T-helper 2 cell (primary cell): ENCODE results near the gene SEPHS1.
A peak's percentile ranks its signal among the peaks of the same experiment; 100 is the strongest.
"Not testable (repeated sequence)": the region's sequence is repeated elsewhere in the genome, so short reads cannot be mapped to it uniquely, and the experiment has no call there.

Experiments used
- DNase-seq, 5 experiments: peaks; one replicate each; pipeline versions ENCODE4 v3.0.0 to v3.0.0-alpha.2; 2012 to 2022
- total RNA-seq, 2 donors: gene quantifications; one replicate each; lab custom pipeline; 2026; lab: John Stamatoyannopoulos, UW

SEPHS1 gene
- 17.5 to 28.8 reads per million in 2 donors for total RNA-seq

- peak; percentile 60 to 95 (median 78) for DNase-seq
Observed at GRCh38 chr10:13348216-13349017, at the start of gene SEPHS1. SEPHS1 (minus strand) TSS chr10:13348293; CDS start chr10:13344950, 3,343 bp downstream.

GRCh38 chr10:13397052-13397451, 49.0 kb upstream of the SEPHS1 start:
- no peak for DNase-seq

- DNase-seq = no peak
Observed at GRCh38 chr10:13396369-13396768, 48.3 kb upstream of the SEPHS1 start.

- no peak for DNase-seq
Observed at GRCh38 chr10:13395540-13395939, 47.4 kb upstream of the SEPHS1 start.

- no peak for DNase-seq
Observed at GRCh38 chr10:13393640-13394039, 45.5 kb upstream of the SEPHS1 start.

GRCh38 chr10:13392701-13393100, 44.6 kb upstream of the SEPHS1 start:
- no peak for DNase-seq

- DNase-seq = no peak
Observed at GRCh38 chr10:13390604-13391522, 42.8 kb upstream of the SEPHS1 start.

- DNase-seq = no peak
Observed at GRCh38 chr10:13388478-13389230, 40.6 kb upstream of the SEPHS1 start.

- no peak for DNase-seq
Observed at GRCh38 chr10:13386021-13386420, 37.9 kb upstream of the SEPHS1 start.

GRCh38 chr10:13383399-13383761, 35.3 kb upstream of the SEPHS1 start:
- DNase-seq = no peak

GRCh38 chr10:13382703-13383398, 34.8 kb upstream of the SEPHS1 start:
- no peak for DNase-seq

- not testable (repeated sequence) for DNase-seq
Observed at GRCh38 chr10:13379061-13379460, 31.0 kb upstream of the SEPHS1 start.

- DNase-seq = no peak
Observed at GRCh38 chr10:13376746-13377145, 28.7 kb upstream of the SEPHS1 start.

GRCh38 chr10:13376297-13376696, 28.2 kb upstream of the SEPHS1 start:
- no peak for DNase-seq

GRCh38 chr10:13375791-13376190, 27.7 kb upstream of the SEPHS1 start:
- DNase-seq = no peak

- DNase-seq = no peak
Observed at GRCh38 chr10:13373644-13374043, 25.6 kb upstream of the SEPHS1 start.

- DNase-seq = no peak
Observed at GRCh38 chr10:13372524-13372923, 24.4 kb upstream of the SEPHS1 start.

- DNase-seq = peak in 3 of 5 experiments; percentile 32 to 80 (median 47)
Observed at GRCh38 chr10:13371897-13372470, 23.9 kb upstream of the SEPHS1 start.

GRCh38 chr10:13366891-13367290, 18.8 kb upstream of the SEPHS1 start:
- no peak for DNase-seq

- no peak for DNase-seq
Observed at GRCh38 chr10:13365831-13366230, 17.7 kb upstream of the SEPHS1 start.

GRCh38 chr10:13365243-13365642, 17.1 kb upstream of the SEPHS1 start:
- no peak for DNase-seq

GRCh38 chr10:13360587-13360986, 12.5 kb upstream of the SEPHS1 start:
- DNase-seq = no peak
